Endothelial cell of hepatic sinusoid (primary cell): ENCODE results near the gene KLF14.
"Not testable (repeated sequence)": the region's sequence is repeated elsewhere in the genome, so short reads cannot be mapped to it uniquely, and the experiment has no call there.

Experiments
- in situ Hi-C: cut with HindIII; loops from 2 replicates; pipeline ENCODE4 v1.10.0; 2017; ENCODE audit warnings: low sequenced_read_pairs

The KLF14 gene

GRCh38 chr7:130733931-130734814 is at the start of gene KLF14:
Gene KLF14, minus strand, starts transcription at chr7:130734207. Its CDS starts 174 bp downstream, at chr7:130734033.
- in situ Hi-C loops = no loop called here

GRCh38 chr7:130781346-130781745 is 47.3 kb upstream of the KLF14 start:
- in situ Hi-C loops = no loop called here

- in situ Hi-C loops = no loop called here
Measured at GRCh38 chr7:130777426-130777825, 43.4 kb upstream of the KLF14 start.

DNA sequence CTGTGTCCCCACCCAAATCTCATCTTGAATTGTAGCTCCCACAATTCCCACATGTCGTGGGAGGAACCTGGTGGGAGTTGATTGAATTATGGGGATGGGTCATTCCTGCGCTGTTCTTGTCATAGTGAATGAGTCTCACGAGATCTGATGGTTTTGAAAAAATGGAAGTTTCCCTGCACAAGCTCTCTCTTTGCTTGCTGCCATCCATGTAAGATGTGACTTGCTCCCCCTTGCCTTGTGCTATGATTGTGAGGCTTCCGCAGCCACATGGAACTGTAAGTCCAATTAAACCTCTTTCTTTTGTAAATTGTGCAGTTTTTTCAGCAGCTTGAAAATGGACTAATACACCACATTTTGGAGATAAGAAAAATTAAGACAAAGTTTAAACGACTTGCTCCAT is 38.4 kb upstream of the KLF14 start:
- in situ Hi-C loops = not testable (repeated sequence)

- in situ Hi-C loops = no loop called here
Measured at GRCh38 chr7:130768854-130769253, 34.8 kb upstream of the KLF14 start.

DNA sequence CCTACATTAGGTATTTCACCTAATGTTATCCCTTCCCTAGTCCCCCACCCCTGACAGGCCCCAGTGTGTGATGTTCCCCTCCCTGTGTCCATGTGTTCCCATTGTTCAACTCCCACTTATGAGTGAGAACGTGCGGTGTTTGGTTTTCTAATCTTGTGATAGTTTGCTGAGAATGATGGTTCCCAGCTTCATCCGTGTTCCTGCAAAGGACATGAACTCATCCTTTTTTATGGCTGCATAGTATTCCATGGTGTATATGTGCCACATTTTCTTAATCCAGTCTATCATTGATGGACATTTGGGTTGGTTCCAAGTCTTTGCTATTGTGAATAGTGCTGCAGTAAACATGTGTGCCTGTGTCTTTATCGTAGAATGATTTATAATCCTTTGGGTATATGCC is 30.6 kb upstream of the KLF14 start:
- in situ Hi-C loops = not testable (repeated sequence)

DNA sequence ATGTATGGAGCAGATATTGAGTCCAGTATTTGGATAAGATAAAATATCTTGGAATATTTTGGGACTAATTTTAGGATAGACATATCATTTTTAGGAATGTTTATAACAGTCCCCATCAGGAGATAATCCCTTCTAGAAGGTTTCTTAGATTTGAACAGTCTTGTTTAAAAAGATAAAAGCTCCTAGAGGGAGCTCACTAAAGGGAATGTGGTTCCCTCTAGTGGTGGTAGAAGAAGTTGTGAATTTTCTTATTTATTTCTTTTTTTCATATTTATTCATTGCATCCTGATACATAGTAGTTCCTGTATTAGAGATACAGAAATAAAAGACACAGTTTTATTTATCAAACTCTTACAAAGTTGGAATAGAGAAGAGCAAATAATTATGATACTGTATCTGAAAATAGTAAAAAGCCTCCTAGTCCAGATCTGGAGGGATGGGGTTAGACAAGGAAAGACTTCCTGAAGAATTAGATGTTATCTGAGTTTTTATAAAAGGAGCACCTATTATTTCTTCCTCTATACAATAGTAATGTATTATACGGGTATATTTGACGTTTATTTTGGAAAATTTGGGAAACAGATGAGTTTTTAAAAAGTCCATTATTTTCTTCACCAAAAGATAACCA is 24.5 kb upstream of the KLF14 start:
- in situ Hi-C loops = no loop called here

DNA sequence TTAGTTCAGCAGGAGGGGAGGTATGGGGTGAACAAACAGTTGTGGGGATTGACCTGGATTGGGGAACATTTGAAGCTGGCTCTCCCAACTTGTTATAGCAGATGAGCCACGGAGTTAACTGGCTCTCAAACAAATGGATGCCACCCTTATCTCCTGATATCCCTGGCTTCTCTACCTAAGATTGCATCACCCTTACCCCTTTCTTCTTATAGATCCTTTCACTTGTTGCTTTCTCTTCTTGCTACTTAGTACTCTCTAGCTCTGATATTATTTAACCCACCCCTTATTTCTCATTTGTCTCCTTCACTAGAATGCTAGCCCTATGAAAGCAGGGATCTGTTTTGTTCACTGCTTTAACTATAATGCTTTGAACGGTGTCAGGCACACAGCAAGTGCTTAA is 22.3 kb upstream of the KLF14 start:
- in situ Hi-C loops = no loop called here

DNA sequence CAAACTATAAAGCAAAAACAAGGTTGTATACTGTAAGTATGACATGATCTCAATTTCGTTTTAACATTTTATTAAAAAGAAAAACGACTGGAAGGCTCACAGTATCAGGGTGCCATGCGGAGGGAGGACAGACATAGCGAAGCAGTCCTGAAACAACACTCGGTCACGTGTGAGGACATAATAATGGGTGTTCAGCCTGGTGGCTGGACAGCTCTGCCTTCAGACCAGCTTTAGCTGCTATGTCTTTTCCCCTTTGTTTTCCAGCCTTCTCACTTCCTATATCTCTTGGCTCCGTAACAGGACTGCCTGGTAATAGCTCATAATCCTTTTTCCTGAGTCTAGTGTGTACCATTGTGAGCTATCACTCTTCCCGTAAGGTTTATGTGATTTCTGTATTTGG is 18.4 kb upstream of the KLF14 start:
- in situ Hi-C loops = no loop called here

DNA sequence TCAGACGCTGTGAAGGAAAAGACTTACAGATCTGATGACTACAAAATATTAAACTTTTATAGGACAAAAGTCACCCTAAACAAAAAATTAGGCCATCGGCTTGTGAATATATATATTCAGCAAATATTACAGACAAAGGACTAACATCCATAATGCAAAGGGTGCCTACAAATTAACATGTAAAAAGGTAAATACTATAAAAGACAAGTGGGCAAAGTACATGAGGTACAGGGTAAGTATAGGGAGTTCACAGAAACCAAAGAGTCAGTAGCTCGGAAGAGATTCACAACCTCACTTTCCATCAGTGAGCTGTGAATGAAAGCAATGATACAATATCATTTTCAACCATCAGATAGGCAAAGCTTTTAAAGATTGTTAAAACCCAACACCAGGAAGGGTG is 16.7 kb upstream of the KLF14 start:
- in situ Hi-C loops = no loop called here

DNA sequence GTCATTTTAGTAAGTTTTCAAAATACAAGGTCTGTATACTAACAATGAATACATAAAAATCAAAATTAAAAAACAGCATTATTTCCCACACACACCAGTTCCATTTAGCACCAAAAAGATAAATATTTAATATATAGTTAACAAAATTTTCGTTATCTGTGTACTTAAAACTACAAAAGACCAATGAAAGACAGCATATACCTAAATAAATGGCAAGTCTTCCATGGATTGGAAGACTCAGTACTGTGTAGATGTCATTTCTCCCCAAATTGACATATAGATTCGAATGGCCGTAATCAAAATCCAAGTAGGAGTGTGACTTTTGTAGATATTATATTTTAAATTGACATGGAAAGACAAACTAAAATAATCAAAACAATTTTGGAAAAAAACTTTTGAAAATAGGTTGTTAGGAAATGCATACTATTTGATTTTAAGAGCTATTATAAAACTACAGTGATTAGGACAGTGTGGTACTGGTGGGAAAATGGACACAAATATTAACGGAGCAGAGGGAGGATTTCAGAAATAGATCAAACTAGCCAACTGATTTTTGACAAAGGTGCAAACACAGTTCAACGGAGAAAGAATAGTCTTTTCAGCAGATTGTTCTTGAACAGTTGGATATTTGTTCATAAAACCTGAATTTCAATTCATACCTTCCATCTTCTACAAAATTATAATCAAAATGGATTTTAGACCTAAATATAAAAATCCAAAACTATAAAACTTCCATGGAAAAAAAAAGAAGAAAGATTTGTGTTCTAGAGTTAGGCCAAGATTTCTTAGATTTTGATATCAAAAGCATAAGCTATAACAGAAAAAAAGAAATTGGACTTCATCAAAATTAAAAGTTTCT is 14.8 kb upstream of the KLF14 start:
- in situ Hi-C loops = no loop called here

- in situ Hi-C loops = no loop called here
Measured at GRCh38 chr7:130741331-130741995, 7.5 kb upstream of the KLF14 start.

DNA sequence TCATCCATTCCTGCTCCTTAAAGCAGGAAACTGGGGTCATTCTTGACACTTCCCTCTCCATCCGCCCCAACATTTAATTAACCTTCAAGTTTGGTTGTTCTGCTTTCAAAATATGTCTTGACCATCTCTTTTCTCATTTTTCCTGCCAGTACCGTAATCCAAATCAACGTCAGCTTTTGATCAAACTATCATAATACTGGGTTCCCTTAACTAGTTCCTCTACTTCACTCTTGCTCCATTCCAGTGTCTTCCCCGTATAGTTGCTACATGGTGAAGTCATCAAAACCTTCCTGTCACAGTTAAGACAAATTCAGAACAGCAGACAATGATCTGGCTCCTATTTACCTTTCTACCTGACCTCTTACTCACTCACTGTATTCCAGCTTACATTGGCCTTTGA is 6.6 kb upstream of the KLF14 start:
- in situ Hi-C loops = no loop called here

- in situ Hi-C loops = no loop called here
Measured at GRCh38 chr7:130736298-130736900, 2.4 kb upstream of the KLF14 start.

DNA sequence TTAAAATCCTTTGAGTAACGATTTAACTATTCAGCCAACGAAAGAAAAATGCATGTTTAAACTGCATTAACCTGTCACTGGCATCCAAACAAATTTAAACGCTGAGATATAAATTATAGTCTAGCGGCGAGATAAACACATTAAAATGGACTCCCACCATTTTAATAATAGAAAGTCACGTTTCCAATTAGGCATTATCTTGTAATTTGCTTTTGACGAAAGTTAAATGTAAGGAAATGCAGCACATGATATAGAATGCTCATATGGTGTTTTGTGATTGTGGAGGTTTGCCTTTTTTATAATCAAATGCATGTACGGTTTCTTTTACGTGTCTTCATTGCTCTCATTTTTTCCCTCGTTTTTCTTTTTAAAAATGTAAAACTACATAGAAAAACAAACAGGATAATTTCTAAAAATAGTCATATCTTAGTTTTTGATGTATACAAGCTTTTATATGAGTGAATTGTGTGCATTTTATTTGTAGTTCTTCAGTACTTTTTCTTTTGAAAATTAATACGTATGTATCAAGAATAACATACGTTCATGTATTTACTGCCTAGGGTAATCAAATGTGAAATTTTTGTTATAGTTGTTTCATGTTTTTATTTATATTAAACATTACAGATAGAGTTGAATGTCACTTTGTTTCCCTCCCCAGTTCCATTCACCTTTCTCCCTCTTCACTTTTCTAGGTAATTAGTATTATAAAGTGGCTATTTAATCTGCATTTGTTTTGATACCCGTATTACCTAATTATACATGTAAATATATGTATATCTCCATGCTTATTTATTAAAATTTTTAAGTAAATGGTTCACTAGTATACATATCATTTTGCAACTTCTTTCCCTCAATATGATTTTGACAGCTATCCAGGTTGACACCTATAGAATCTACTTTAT is 1.1 kb upstream of the KLF14 start:
- in situ Hi-C loops = no loop called here

DNA sequence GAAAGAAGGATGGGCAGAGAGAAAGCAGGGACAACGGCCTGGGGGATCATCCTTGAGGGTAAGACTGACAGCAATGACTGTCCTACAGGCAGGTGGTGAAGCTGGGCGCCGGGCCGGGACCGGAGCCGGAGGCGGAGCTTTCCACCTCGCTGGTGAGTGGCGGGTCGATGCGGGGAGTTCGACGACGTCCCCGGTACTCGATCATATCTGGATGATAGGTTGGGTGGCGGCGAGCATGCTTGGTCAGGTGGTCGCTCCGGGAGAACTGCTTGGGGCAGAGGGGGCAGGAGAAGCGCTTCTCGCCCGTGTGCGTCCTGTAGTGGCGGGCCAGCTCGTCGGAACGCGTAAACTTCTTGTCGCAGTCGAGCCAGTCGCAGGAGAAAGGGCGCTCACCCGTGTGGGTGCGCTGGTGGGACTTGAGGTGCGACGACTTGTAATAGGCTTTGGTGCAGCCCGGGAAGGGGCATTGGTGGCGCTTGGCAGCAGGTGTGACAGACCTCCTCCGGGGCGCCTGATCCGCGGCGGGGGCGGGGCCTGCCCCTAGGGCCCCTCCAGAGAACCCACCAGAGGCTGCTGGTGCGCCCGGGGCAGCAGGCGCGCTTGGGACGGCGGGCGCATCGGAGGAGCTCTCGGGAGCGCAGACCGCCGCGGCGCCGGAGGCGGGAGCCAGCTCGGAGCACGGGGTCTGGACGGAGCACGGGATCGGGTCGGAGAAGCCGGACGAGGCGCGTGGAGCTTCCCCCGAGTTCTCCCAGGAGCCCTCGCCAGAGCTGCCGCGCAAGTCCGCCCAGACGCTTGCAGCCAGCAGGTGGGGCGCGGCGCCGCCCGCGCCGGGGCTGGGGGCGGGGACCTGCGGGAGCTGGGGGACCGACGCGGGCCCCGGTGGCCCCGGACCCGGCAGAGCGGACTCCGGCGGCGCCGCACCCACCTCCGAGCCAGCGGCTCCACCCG is 752 bp downstream of the KLF14 start:
- in situ Hi-C loops = no loop called here

DNA sequence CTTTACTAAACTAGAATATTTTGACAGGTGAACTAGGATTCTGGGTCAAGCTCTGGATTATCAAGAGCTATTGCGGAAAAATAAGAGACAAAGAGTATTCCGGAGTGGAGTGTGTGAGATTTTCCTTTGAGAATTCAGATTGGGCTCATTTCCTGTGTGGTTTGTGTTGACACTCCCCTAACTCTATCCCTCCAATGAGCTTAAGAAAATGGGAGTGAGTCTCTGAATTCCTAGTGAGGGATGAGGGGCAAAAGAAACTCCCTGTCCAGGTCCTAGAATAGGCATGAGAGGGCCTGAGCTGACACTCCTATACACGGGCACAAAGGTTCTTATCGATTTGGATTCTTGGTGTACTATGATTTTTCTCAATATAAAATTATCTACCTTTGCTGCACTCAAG is 10.2 kb downstream of the KLF14 start:
- in situ Hi-C loops = no loop called here

- in situ Hi-C loops = no loop called here
Measured at GRCh38 chr7:130721486-130722277, 12.3 kb downstream of the KLF14 start.
